MM.1S (cell line): ENCODE data around the gene POU3F3.

Experiments
- CTCF ChIP-seq: fragments of 300-600 bp; sonication (generic); IDR thresholded peaks from 2 replicates; pipeline ENCODE4 v1.5.1; 2016; ENCODE audit warnings: antibody characterized with exemption, low read length, mixed read lengths
- EZH2phosphoT487 ChIP-seq: fragments of 300-600 bp; sonication (generic); IDR thresholded peaks from 2 replicates; pipeline ENCODE4 v1.6.1; 2018; ENCODE audit warnings: antibody characterized with exemption, low read length

- TF ChIP-seq CTCF (no peak), EZH2phosphoT487 (no peak)
Measured at GRCh38 chr2:104896446-104896845, 42.5 kb downstream of the POU3F3 start.
